ENCODE measurements around the gene ASB6. TPM values are rescaled to one million over a fixed set of nuclear protein-coding genes. Genes with fewer than 3 reads are reported as not detected.
"Not testable (repeated sequence)": the region's sequence is repeated elsewhere in the genome, so short reads cannot be mapped to it uniquely, and the experiment has no call there.

The ASB6 gene
- total RNA-seq, 1 experiment from 2014 or later, result 17.4 TPM

GRCh38 chr9:129637102-129637501, 4.8 kb downstream of the ASB6 start:
- Mint-ChIP-seq H3K27ac (ENCODE audit: unreplicated experiment) (no peak overlapping the region), H3K4me3 (ENCODE audit: unreplicated experiment) (no peak overlapping the region), H3K9me3 (ENCODE audit: unreplicated experiment) (no peaks in the 10 kb centered on the region), H3K4me1 (ENCODE audit: low read depth, unreplicated experiment) (peaks cover 6% of the 10 kb centered on the region), H3K27me3 (ENCODE audit: insufficient read depth, unreplicated experiment) (no peaks in the 10 kb centered on the region), H3K36me3 (ENCODE audit: insufficient read depth, unreplicated experiment) (peaks cover 80% of the 10 kb centered on the region)
- POLR2A ChIA-PET, result no interaction called here
- Histone ChIP-seq H3K9me3 (no peaks in the 10 kb centered on the region), H3K36me3 (ENCODE audit: control insufficient read depth, insufficient read depth, low read length) (peaks cover 2% of the 10 kb centered on the region), H3K27me3 (replicated peaks; ENCODE audit: control insufficient read depth, insufficient read depth, low read length) (no peaks in the 10 kb centered on the region), H3K4me1 (peaks cover 3% of the 10 kb centered on the region; the same call in 1 of the 2 replicates), H3K4me3 (ENCODE audit: low read depth, low read length) (no peak overlapping the region)
- DNase-seq, result no peak
- TF ChIP-seq CTCF (IDR thresholded peaks at IDR 0.05; ENCODE audit: insufficient read depth in 1 of 2, low read depth in 1 of 2, low read length in 1 of 2, severe bottlenecking in 1 of 2, unreplicated experiment in 1 of 2), result no peak
- intact Hi-C loops (cut with micrococcal nuclease; ENCODE audit: unreplicated experiment), result no loop called here
- BruUV-seq (replicated peaks), result no TSS peak
- CTCF ChIA-PET, result no interaction called here

DNA sequence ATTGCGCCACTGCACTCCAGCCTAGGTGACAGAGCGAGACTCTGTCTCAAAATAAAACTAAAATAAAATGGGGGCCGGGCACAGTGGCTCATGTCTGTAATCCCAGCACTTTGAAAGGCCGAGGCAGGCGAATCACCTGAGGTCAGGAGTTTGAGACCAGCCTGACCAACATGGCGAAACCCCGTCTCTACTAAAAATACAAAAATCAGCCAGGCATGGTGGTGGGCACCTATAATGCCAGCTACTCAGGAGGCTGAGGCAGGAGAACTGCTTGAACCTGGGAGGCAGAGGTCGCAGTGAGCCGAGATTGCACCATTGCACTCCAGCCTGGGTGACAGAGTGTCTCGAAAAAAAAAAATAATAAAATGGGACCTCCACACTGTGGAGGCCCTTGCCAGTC, 5.6 kb downstream of the ASB6 start:
- H3K27me3 Mint-ChIP-seq (ENCODE audit: insufficient read depth, unreplicated experiment); H3K27ac Mint-ChIP-seq (ENCODE audit: unreplicated experiment); H3K4me3 Mint-ChIP-seq (ENCODE audit: unreplicated experiment); BruUV-seq (replicated peaks); POLR2A ChIA-PET; H3K4me1 ChIP-seq; DNase-seq; H3K9me3 Mint-ChIP-seq (ENCODE audit: unreplicated experiment); H3K9me3 ChIP-seq; H3K36me3 ChIP-seq (ENCODE audit: control insufficient read depth, insufficient read depth, low read length); CTCF ChIA-PET; H3K4me1 Mint-ChIP-seq (ENCODE audit: low read depth, unreplicated experiment); H3K27me3 ChIP-seq (replicated peaks; ENCODE audit: control insufficient read depth, insufficient read depth, low read length); H3K4me3 ChIP-seq (ENCODE audit: low read depth, low read length); intact Hi-C loops (cut with micrococcal nuclease; ENCODE audit: unreplicated experiment): not testable (repeated sequence)
- H3K36me3 Mint-ChIP-seq (ENCODE audit: insufficient read depth, unreplicated experiment), result peaks cover 79% of the 10 kb centered on the region

GRCh38 chr9:129635099-129636065, 6.6 kb downstream of the ASB6 start:
- no TSS peak for BruUV-seq (replicated peaks)
- no peaks in the 10 kb centered on the region for H3K4me1 ChIP-seq
- no peak overlapping the region for H3K4me3 Mint-ChIP-seq (ENCODE audit: unreplicated experiment)
- ChIA-PET POLR2A (no interaction called here), CTCF (no interaction called here)
- peaks cover 2% of the 10 kb centered on the region for H3K36me3 ChIP-seq (ENCODE audit: control insufficient read depth, insufficient read depth, low read length)
- no peak overlapping the region for H3K27ac Mint-ChIP-seq (ENCODE audit: unreplicated experiment)
- H3K36me3 Mint-ChIP-seq (ENCODE audit: insufficient read depth, unreplicated experiment), result peaks cover 80% of the 10 kb centered on the region
- no peaks in the 10 kb centered on the region for H3K27me3 Mint-ChIP-seq (ENCODE audit: insufficient read depth, unreplicated experiment)
- intact Hi-C loops (cut with micrococcal nuclease; ENCODE audit: unreplicated experiment), result no loop called here
- H3K9me3 Mint-ChIP-seq (ENCODE audit: unreplicated experiment), result no peaks in the 10 kb centered on the region
- no peak overlapping the region for H3K4me3 ChIP-seq (ENCODE audit: low read depth, low read length)
- DNase-seq, result no peak
- H3K27me3 ChIP-seq (replicated peaks; ENCODE audit: control insufficient read depth, insufficient read depth, low read length), result no peaks in the 10 kb centered on the region
- peaks cover 5% of the 10 kb centered on the region for H3K4me1 Mint-ChIP-seq (ENCODE audit: low read depth, unreplicated experiment)
- no peak for TF ChIP-seq CTCF (IDR thresholded peaks at IDR 0.05; ENCODE audit: insufficient read depth in 1 of 2, low read depth in 1 of 2, low read length in 1 of 2, severe bottlenecking in 1 of 2, unreplicated experiment in 1 of 2)
- no peaks in the 10 kb centered on the region for H3K9me3 ChIP-seq

All from Caco-2 (cell line).